ENCODE data around the gene ZNF790. TPM values are rescaled to one million over a fixed set of nuclear protein-coding genes. Genes with fewer than 3 reads are reported as not detected.

ZNF790 gene
- total and polyA plus RNA-seq, 2 of the 13 experiments (the other 11 are each of a cell fraction or from before 2014, with no cell fraction given) = 1.3 to 5.3 TPM

DNA sequence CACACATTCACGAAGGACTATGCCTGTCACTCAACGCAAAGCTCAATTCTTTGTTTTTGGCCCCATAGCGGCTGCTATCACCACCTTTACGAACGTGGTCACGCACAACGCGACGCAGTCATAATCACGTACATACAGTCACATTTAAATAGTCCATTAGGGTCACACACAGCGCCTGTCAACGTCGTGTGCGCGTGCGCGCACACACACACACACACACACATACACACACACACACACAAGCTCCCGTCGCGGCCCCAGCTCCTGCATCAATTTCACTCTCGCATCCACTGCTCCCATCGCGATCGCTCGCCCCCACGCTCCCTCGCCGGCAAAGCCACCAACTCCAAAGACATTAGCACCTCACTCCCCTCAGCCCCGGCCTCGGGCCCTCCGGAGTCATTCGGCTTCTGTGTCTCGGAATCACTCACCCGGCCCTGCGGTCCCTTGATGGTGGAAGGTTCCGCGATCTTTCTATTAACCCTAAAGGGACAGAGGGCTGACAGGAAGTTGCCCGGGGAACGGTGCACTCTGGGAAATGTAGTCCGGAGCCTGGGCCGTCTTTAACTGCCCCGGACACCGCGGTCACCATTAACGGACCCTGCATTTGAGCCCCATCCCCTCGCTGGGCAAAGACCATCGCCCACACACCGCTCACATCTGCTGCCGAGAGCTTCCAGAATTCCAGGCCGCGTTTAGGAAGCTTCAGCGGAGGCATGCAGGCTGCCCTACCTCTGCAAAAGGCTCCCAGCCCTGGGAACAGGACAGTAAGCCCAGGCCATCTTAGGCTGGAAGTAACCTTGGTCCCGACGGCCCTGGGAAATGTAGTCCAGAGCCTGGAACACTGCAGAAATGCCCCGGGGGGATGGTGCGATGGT, at the start of gene ZNF790 (continued):
- TF ChIP-seq, protein P1, sequence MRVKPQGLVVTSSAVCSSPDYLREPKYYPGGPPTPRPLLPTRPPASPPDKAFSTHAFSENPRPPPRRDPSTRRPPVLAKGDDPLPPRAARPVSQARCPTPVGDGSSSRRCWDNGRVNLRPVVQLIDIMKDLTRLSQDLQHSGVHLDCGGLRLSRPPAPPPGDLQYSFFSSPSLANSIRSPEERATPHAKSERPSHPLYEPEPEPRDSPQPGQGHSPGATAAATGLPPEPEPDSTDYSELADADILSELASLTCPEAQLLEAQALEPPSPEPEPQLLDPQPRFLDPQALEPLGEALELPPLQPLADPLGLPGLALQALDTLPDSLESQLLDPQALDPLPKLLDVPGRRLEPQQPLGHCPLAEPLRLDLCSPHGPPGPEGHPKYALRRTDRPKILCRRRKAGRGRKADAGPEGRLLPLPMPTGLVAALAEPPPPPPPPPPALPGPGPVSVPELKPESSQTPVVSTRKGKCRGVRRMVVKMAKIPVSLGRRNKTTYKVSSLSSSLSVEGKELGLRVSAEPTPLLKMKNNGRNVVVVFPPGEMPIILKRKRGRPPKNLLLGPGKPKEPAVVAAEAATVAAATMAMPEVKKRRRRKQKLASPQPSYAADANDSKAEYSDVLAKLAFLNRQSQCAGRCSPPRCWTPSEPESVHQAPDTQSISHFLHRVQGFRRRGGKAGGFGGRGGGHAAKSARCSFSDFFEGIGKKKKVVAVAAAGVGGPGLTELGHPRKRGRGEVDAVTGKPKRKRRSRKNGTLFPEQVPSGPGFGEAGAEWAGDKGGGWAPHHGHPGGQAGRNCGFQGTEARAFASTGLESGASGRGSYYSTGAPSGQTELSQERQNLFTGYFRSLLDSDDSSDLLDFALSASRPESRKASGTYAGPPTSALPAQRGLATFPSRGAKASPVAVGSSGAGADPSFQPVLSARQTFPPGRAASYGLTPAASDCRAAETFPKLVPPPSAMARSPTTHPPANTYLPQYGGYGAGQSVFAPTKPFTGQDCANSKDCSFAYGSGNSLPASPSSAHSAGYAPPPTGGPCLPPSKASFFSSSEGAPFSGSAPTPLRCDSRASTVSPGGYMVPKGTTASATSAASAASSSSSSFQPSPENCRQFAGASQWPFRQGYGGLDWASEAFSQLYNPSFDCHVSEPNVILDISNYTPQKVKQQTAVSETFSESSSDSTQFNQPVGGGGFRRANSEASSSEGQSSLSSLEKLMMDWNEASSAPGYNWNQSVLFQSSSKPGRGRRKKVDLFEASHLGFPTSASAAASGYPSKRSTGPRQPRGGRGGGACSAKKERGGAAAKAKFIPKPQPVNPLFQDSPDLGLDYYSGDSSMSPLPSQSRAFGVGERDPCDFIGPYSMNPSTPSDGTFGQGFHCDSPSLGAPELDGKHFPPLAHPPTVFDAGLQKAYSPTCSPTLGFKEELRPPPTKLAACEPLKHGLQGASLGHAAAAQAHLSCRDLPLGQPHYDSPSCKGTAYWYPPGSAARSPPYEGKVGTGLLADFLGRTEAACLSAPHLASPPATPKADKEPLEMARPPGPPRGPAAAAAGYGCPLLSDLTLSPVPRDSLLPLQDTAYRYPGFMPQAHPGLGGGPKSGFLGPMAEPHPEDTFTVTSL (CRISPR knock-in tag; IDR thresholded peaks at IDR 0.05; ENCODE audit: borderline replicate concordance) = no peak
- TF ChIP-seq ZNF580 (CRISPR knock-in tag; IDR thresholded peaks at IDR 0.05; ENCODE audit: borderline replicate concordance, low read depth) (peak; percentile 65), ATRX (CRISPR knock-in tag; IDR thresholded peaks at IDR 0.05; ENCODE audit: borderline replicate concordance) (no peak), SRF (IDR thresholded peaks at IDR 0.05; ENCODE audit: low read depth, low read length) (peak; percentile 45; the same call in 1 of the 2 replicates), FOXJ3 (CRISPR knock-in tag; IDR thresholded peaks at IDR 0.05; ENCODE audit: borderline replicate concordance) (peak; percentile 11; the same call in 1 of the 2 replicates), ZBTB38 (CRISPR knock-in tag; IDR thresholded peaks at IDR 0.05) (peak; percentile 36; the same call in 1 of the 2 replicates), ARID4A (CRISPR knock-in tag; IDR thresholded peaks at IDR 0.05; ENCODE audit: borderline replicate concordance) (peak; percentile 94; the same call in 1 of the 2 replicates), ZNF598 (CRISPR knock-in tag; IDR thresholded peaks at IDR 0.05; ENCODE audit: borderline replicate concordance) (peak; percentile 94; the same call in 1 of the 2 replicates), GLMP (CRISPR knock-in tag; IDR thresholded peaks at IDR 0.05; ENCODE audit: borderline replicate concordance) (no peak), ZNF101 (CRISPR knock-in tag; IDR thresholded peaks at IDR 0.05; ENCODE audit: borderline replicate concordance, low read depth) (no peak), WIZ (CRISPR knock-in tag; IDR thresholded peaks at IDR 0.05) (peak; percentile 82; the same call in 1 of the 2 replicates), TBP (CRISPR knock-in tag; IDR thresholded peaks at IDR 0.05) (no peak), ZNF563 (CRISPR knock-in tag; IDR thresholded peaks at IDR 0.05) (no peak)
